HCEC 1CT (cell line): Measurements from ENCODE around the gene GCLM.

Experiments
- DNase-seq: peaks from one replicate; pipeline ENCODE4 v3.0.0-alpha.2; 2017

GCLM gene

GRCh38 chr1:93845538-93846205 is 63.6 kb downstream of the GCLM start:
- DNase-seq = peak; percentile 83

GRCh38 chr1:93844262-93845045 is 64.8 kb downstream of the GCLM start:
- DNase-seq = peak; percentile 81

- DNase-seq = peak; percentile 21
Measured at GRCh38 chr1:93842750-93843500, 66.3 kb downstream of the GCLM start.

DNA sequence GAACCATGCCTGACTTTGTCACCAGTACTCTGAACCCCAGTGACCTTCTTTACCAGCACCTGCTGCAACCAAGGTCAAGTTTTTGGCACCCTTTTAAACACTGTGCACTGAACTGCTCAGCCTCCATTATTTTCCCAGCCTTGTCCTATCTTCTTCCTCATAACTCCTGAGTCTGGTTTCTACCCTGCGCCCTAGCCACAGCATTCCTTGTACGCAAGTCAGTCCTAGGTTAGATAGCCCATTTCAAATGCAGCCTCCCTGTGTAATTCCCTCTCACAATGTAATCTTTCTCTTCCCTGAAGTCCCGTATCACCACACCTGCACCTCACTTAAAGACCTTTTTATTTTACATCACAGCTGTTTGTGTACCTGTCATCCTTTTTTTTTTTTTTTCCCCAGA is 67.5 kb downstream of the GCLM start:
- no peak for DNase-seq

- no peak for DNase-seq
Measured at GRCh38 chr1:93840956-93841482, 68.2 kb downstream of the GCLM start.

- no peak for DNase-seq
Measured at GRCh38 chr1:93839753-93840152, 69.5 kb downstream of the GCLM start.

DNA sequence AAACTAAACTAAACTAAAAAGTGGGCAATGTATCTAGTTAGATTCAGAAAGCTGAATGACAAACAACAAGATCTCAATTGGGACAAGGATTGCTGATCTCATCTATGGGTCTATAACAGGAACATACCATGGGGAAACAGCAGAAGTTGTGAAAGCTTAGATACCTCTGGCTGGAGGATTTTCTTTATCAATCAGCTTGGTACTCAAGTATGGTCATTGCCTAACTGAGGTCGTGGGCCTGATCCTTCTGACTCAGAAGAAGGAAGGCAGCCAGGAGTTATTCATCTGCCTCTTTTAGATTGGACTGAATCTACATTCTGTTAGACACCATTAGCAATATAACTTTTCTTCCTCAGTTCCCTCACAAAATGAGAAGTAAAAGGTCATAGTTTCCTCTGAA is 69.9 kb downstream of the GCLM start:
- peak; percentile 86 for DNase-seq

- DNase-seq = no peak
Measured at GRCh38 chr1:93837961-93838360, 71.3 kb downstream of the GCLM start.
